B cell (primary cell): ENCODE measurements around the gene ATXN7. TPM values are rescaled to one million over a fixed set of nuclear protein-coding genes. Genes with fewer than 3 reads are reported as not detected.
A peak's percentile ranks its signal among the peaks of the same experiment; 100 is the strongest.

Experiments
- ATAC-seq: fragments of 200-7000 bp; cut with Tn5 transposase; one replicate; pipeline ENCODE4 v1.10.0; 2021; ENCODE audit warnings: low read depth, mild to moderate bottlenecking, moderate number of reproducible peaks, moderate library complexity
- CTCF ChIA-PET: fragments of 350-600 bp; sonication (Branson Sonifier 250); formaldehyde crosslinking; loops from one replicate; lab custom pipeline; 2021; ENCODE audit warnings: antibody characterized with exemption, inconsistent platforms; lab: Charles Lee
- POLR2A ChIA-PET: fragments of 350-600 bp; sonication (Branson Sonifier 250); formaldehyde crosslinking; loops from one replicate; lab custom pipeline; 2021; ENCODE audit warnings: antibody characterized with exemption; lab: Charles Lee
- DNase-seq: peaks from one replicate; pipeline ENCODE4 v3.0.0; 2013
- H2AFZ ChIP-seq: 2 replicates; pipeline ENCODE4 v1.6.1; 2012; ENCODE audit warnings: mild to moderate bottlenecking, low read depth, low read length; ENCODE audit not compliant: insufficient read depth, poor library complexity, severe bottlenecking
- H3K27ac ChIP-seq, 2 donors: 1 replicate in 1 of 2; 2 replicates in 1 of 2; pipeline ENCODE4 v1.5.1; 2012 to 2013; ENCODE audit warnings: low read length in 2 of 2, mild to moderate bottlenecking in 2 of 2, moderate library complexity in 1 of 2
- H3K27me3 ChIP-seq, 4 experiments: fragments of 200-600 bp in 1 of 4; sonication (generic) in 1 of 4; replicated peaks in 1 of 4; 1 replicate in 2 of 4; 2 replicates in 2 of 4; pipeline versions ENCODE4 v1.6.1 to v1.7.0; 2013 to 2016; ENCODE audit warnings: low read length in 3 of 4, mild to moderate bottlenecking in 2 of 4, mixed read lengths in 1 of 4, moderate library complexity in 1 of 4; ENCODE audit not compliant: insufficient read depth in 4 of 4, control insufficient read depth in 3 of 4; ENCODE audit errors: control extremely low read depth in 1 of 4
- H3K36me3 ChIP-seq, 2 experiments: replicated peaks in 1 of 2; 1 replicate in 1 of 2; 2 replicates in 1 of 2; pipeline versions ENCODE4 v1.6.1 to v1.7.1; 2013; ENCODE audit warnings: low read length in 1 of 2; ENCODE audit not compliant: insufficient read depth in 2 of 2, control insufficient read depth in 1 of 2; ENCODE audit errors: control extremely low read depth in 1 of 2, extremely low read depth in 1 of 2
- H3K4me1 ChIP-seq, 2 donors: fragments of 200-600 bp in 1 of 2; sonication (generic) in 1 of 2; 1 replicate in 1 of 2; 2 replicates in 1 of 2; pipeline versions ENCODE4 v1.5.1 to v1.6.1; 2013 to 2017; ENCODE audit warnings: low read length in 2 of 2; ENCODE audit not compliant: control insufficient read depth in 2 of 2, insufficient read depth in 2 of 2
- H3K4me2 ChIP-seq: replicated peaks from 2 replicates; pipeline ENCODE3; 2012; ENCODE audit warnings: mild to moderate bottlenecking, low read depth, low read length; ENCODE audit not compliant: poor library complexity, severe bottlenecking
- H3K4me3 ChIP-seq, 5 experiments: fragments of 200-600 bp in 1 of 5; sonication (generic) in 1 of 5; 1 replicate in 3 of 5; 2 replicates in 2 of 5; pipeline versions ENCODE4 v1.5.1 to v1.7.0; 2011 to 2016; ENCODE audit warnings: low read length in 4 of 5, mild to moderate bottlenecking in 4 of 5, low read depth in 2 of 5, control low read depth in 1 of 5, moderate library complexity in 1 of 5; ENCODE audit not compliant: insufficient read depth in 1 of 5; ENCODE audit errors: control extremely low read depth in 1 of 5, extremely low read depth in 1 of 5
- H3K79me2 ChIP-seq: fragments of 200-600 bp; sonication (generic); one replicate; pipeline ENCODE4 v1.6.0; 2016; ENCODE audit warnings: low read length; ENCODE audit not compliant: control insufficient read depth, insufficient read depth
- H3K9ac ChIP-seq: fragments of 200-600 bp; sonication (generic); 2 replicates; pipeline ENCODE4 v1.6.1; 2017; ENCODE audit warnings: mild to moderate bottlenecking, low read length, moderate library complexity
- H3K9me3 ChIP-seq, 3 donors: one replicate each; pipeline versions ENCODE4 v1.6.1 to v1.7.1; 2013; ENCODE audit warnings: low read length in 2 of 3; ENCODE audit not compliant: control insufficient read depth in 2 of 3, insufficient read depth in 1 of 3; ENCODE audit errors: control extremely low read depth in 1 of 3
- H4K20me1 ChIP-seq: 2 replicates; pipeline ENCODE4 v1.6.0; 2012; ENCODE audit warnings: mild to moderate bottlenecking, low read length; ENCODE audit not compliant: insufficient read depth, control insufficient read depth, poor library complexity, severe bottlenecking
- H3K27ac Mint-ChIP-seq: one replicate; pipeline ENCODE4 v1.8.0; 2021; ENCODE audit warnings: mixed read lengths
- H3K27me3 Mint-ChIP-seq: one replicate; pipeline ENCODE4 v1.8.0; 2021; ENCODE audit warnings: mixed read lengths
- H3K4me1 Mint-ChIP-seq: one replicate; pipeline ENCODE4 v1.8.0; 2021; ENCODE audit warnings: mixed read lengths
- H3K4me3 Mint-ChIP-seq: one replicate; pipeline ENCODE4 v1.8.0; 2021; ENCODE audit warnings: mixed read lengths
- H3K9me3 Mint-ChIP-seq: one replicate; pipeline ENCODE4 v1.8.0; 2022; ENCODE audit warnings: mixed read lengths; ENCODE audit not compliant: insufficient read depth
- EZH2 ChIP-seq: IDR thresholded peaks from 2 replicates; pipeline ENCODE4 v1.6.1; 2012; ENCODE audit warnings: borderline replicate concordance, low read depth, mild to moderate bottlenecking, moderate library complexity, low read length; ENCODE audit not compliant: insufficient read depth, poor library complexity, severe bottlenecking
- WGBS: methylation state at CpG from one replicate; pipeline ENCODE4 v1.1.5; 2013; ENCODE audit warnings: missing lambda C conversion rate; ENCODE audit not compliant: insufficient coverage; 5-methylcytosine and 5-hydroxymethylcytosine counted together
- intact Hi-C: fragments of 100-400 bp; cut with micrococcal nuclease; formaldehyde crosslinking; loops from one replicate; pipeline ENCODE4 v1.10.0; 2022
- polyA plus RNA-seq: library from polyadenylated mRNA; depleted of rRNA; stranded (reverse); fragments of >200 nt; gene quantifications from 2 replicates; pipeline ENCODE4 v1.2.3, GENCODE V29; 2012
- total RNA-seq, 2 donors: library from RNA; stranded (reverse); fragments of 120-200 nt in 1 of 2; gene quantifications; 1 replicate in 1 of 2; 2 replicates in 1 of 2; pipeline versions ENCODE4 v1.2.3 to v1.2.4, GENCODE V29; 2013 to 2022
- TF ChIP-seq, protein P1 (sequence below): fragments of 200-600 bp; IDR thresholded peaks from one replicate; pipeline ENCODE4 v1.8.0; 2022; ENCODE audit warnings: antibody characterized with exemption, mild to moderate bottlenecking

Gene ATXN7
- total and polyA plus RNA-seq, 2 donors (not counting 1 experiment from before 2014, with no cell fraction given) = 18.1 to 74.3 TPM

DNA sequence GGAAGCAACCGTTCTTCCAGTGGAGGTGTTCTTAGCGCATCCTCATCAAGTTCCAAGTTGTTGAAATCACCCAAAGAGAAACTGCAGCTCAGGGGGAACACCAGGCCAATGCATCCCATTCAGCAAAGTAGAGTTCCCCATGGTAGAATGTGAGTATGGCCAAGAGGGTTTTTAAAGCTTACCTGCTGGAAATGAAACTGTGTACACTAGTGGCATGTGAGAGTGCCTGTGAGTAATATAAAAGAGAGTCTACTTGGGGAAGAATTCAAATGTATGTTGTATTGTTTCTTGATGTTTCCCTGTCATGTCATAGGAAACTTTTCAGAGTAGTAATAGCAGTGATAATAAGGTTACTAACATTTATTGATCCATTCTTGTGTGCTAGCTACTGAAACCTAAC, 116.4 kb downstream of the ATXN7 start:
- POLR2A ChIA-PET = no interaction called here
- H3K4me3 Mint-ChIP-seq = no peak overlapping the region
- H3K36me3 ChIP-seq = peaks cover 0 to 51% of the 10 kb centered on the region in 2 experiments
- H3K9ac ChIP-seq = no peak overlapping the region
- no peak for ATAC-seq
- intact Hi-C loops = no loop called here
- H3K27me3 Mint-ChIP-seq = no peaks in the 10 kb centered on the region
- no peaks in the 10 kb centered on the region for H3K27me3 ChIP-seq
- H3K4me1 Mint-ChIP-seq = peaks cover 26% of the 10 kb centered on the region
- H2AFZ ChIP-seq = no peak overlapping the region
- H3K4me1 ChIP-seq = peaks cover 0 to 8% of the 10 kb centered on the region in 2 donors
- peaks cover 30% of the 10 kb centered on the region for H3K79me2 ChIP-seq
- WGBS = 94% methylated on average over 2 of the region's 2 CpGs
- CTCF ChIA-PET = interaction anchor here (1.0 kb wide), 1 partner anchor 18 kb away, joined by 4 read pairs; no protein-coding TSS in a partner anchor
- no peaks in the 10 kb centered on the region for H3K9me3 ChIP-seq
- no peaks in the 10 kb centered on the region for H3K9me3 Mint-ChIP-seq
- no peak overlapping the region for H3K4me3 ChIP-seq
- H3K27ac Mint-ChIP-seq = peak overlapping the region; percentile 13
- peaks cover 28% of the 10 kb centered on the region for H4K20me1 ChIP-seq
- DNase-seq = no peak
- TF ChIP-seq, protein P1, sequence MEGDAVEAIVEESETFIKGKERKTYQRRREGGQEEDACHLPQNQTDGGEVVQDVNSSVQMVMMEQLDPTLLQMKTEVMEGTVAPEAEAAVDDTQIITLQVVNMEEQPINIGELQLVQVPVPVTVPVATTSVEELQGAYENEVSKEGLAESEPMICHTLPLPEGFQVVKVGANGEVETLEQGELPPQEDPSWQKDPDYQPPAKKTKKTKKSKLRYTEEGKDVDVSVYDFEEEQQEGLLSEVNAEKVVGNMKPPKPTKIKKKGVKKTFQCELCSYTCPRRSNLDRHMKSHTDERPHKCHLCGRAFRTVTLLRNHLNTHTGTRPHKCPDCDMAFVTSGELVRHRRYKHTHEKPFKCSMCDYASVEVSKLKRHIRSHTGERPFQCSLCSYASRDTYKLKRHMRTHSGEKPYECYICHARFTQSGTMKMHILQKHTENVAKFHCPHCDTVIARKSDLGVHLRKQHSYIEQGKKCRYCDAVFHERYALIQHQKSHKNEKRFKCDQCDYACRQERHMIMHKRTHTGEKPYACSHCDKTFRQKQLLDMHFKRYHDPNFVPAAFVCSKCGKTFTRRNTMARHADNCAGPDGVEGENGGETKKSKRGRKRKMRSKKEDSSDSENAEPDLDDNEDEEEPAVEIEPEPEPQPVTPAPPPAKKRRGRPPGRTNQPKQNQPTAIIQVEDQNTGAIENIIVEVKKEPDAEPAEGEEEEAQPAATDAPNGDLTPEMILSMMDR = no peak
- no peak for TF ChIP-seq EZH2
- peak overlapping the region in 1 of 2 donors; percentile 36 for H3K27ac ChIP-seq
- no peak overlapping the region for H3K4me2 ChIP-seq

DNA sequence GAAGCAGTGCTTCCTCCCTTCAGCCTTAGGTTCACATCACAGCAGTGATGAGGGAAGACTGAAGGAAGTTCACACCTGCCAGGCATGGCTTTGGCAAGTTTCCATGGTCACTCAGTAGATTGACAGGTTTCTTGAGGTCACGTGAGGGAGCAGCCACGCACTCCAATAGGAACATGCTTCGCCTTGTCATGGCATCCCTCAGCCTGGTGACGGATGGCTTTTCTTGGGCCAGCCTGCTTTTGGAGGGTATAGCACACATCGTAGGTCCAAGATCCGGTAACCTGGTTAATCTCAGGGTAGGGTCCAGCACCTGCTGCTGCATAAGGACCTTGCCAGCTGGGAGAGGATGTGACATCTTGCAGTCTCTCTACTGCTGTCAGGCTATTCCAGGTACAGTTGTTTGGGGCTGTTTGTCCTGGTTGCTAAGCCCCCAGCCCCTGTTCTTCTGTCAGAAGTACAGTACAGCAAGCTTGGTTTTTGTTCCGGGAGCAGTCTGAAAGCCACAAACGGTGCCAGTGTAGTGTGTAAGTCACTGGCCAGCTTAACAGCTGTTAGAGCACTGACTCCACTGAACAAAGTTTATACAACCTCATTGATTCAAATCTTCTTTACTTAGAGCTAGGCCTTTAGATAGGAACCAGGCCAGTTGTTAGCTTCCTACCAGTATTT, 117.3 kb downstream of the ATXN7 start:
- H3K4me1 ChIP-seq = peaks cover 0 to 8% of the 10 kb centered on the region in 2 donors
- peaks cover 23% of the 10 kb centered on the region for H4K20me1 ChIP-seq
- H3K9me3 Mint-ChIP-seq = no peaks in the 10 kb centered on the region
- TF ChIP-seq EZH2 = no peak
- TF ChIP-seq, protein P1 = no peak
- no peaks in the 10 kb centered on the region for H3K27me3 Mint-ChIP-seq
- CTCF ChIA-PET = interaction anchor here (1.0 kb wide), 1 partner anchor 19 kb away, joined by 4 read pairs; no protein-coding TSS in a partner anchor
- no peak overlapping the region for H3K4me3 ChIP-seq
- no peak for DNase-seq
- H2AFZ ChIP-seq = no peak overlapping the region
- no peak overlapping the region for H3K27ac Mint-ChIP-seq
- no peaks in the 10 kb centered on the region for H3K27me3 ChIP-seq
- H3K79me2 ChIP-seq = peaks cover 26% of the 10 kb centered on the region
- H3K4me2 ChIP-seq = no peak overlapping the region
- peaks cover 0 to 59% of the 10 kb centered on the region in 2 experiments for H3K36me3 ChIP-seq
- H3K9ac ChIP-seq = no peak overlapping the region
- POLR2A ChIA-PET = no interaction called here
- no peak overlapping the region for H3K27ac ChIP-seq
- no peak overlapping the region for H3K4me3 Mint-ChIP-seq
- ATAC-seq = no peak
- WGBS = 98% methylated on average over 8 of the region's 8 CpGs
- peaks cover 24% of the 10 kb centered on the region for H3K4me1 Mint-ChIP-seq
- H3K9me3 ChIP-seq = no peaks in the 10 kb centered on the region
- intact Hi-C loops = no loop called here
